Activated naive CD4-positive, alpha-beta T cell treated with anti-CD3 and anti-CD28 coated beads, Interleukin-2, amount 50 U/mL, for 72 hours (primary cell): ENCODE data around the gene NMB. TPM values are rescaled to one million over a fixed set of nuclear protein-coding genes. Genes with fewer than 3 reads are reported as not detected.

ENCODE experiments used
- ATAC-seq, 2 donors: fragments of 150-1000 bp; cut with Tn5 transposase; 2 replicates each; pipeline ENCODE4 v1.10.0; 2021; ENCODE audit warnings: mild to moderate bottlenecking in 2 of 2, moderate library complexity in 2 of 2
- DNase-seq, 2 donors: peaks; one replicate each; pipeline ENCODE4 v3.0.0; 2021 to 2022; ENCODE audit warnings: low spot score in 2 of 2
- H3K27ac Mint-ChIP-seq, 2 donors: one replicate each; pipeline ENCODE4 v1.8.0; 2022; ENCODE audit warnings: mild to moderate bottlenecking in 2 of 2, mixed read lengths in 2 of 2
- H3K36me3 Mint-ChIP-seq, 2 donors: one replicate each; pipeline ENCODE4 v1.8.0; 2022; ENCODE audit warnings: mixed read lengths in 2 of 2
- H3K9me3 Mint-ChIP-seq, 2 donors: one replicate each; pipeline ENCODE4 v1.8.0; 2022; ENCODE audit warnings: mixed read lengths in 2 of 2
- total RNA-seq, 2 donors: library from RNA; stranded (reverse); gene quantifications; one replicate each; pipeline ENCODE4 v1.2.3, GENCODE V29; 2022

Gene NMB
- total RNA-seq, 2 donors from 2014 or later = 1.9 to 9.4 TPM

GRCh38 chr15:84638103-84638502 lies 19.9 kb downstream of the NMB start:
- H3K27ac Mint-ChIP-seq = peak overlapping the region; percentile 7 to 52
- peaks cover 15 to 50% of the 10 kb centered on the region in 2 donors for H3K36me3 Mint-ChIP-seq
- DNase-seq = no peak

GRCh38 chr15:84634228-84634837 lies 23.7 kb downstream of the NMB start:
- ATAC-seq (no peak), DNase-seq (peak in 1 of 2 donors; percentile 26)
- no peaks in the 10 kb centered on the region for H3K9me3 Mint-ChIP-seq
- peaks cover 25 to 30% of the 10 kb centered on the region in 2 donors for H3K36me3 Mint-ChIP-seq
- H3K27ac Mint-ChIP-seq = peak overlapping the region in 1 of 2 donors; percentile 79

More at GRCh38 chr15:84638103-84638502, 19.9 kb downstream of the NMB start:
- ATAC-seq = no peak
- no peaks in the 10 kb centered on the region for H3K9me3 Mint-ChIP-seq

- no peaks in the 10 kb centered on the region for H3K9me3 Mint-ChIP-seq
- peak; percentile 51 to 65 for ATAC-seq
- peaks cover 25 to 26% of the 10 kb centered on the region in 2 donors for H3K36me3 Mint-ChIP-seq
- H3K27ac Mint-ChIP-seq = peak overlapping the region; percentile 79 to 87
- DNase-seq = peak; percentile 65 to 71
Measured at GRCh38 chr15:84633311-84634227, 24.4 kb downstream of the NMB start.

GRCh38 chr15:84631706-84632272 lies 26.2 kb downstream of the NMB start:
- peak in 1 of 2 donors; percentile 0 for ATAC-seq
- peak in 1 of 2 donors; percentile 24 for DNase-seq
- peaks cover 25 to 26% of the 10 kb centered on the region in 2 donors for H3K36me3 Mint-ChIP-seq
- peak overlapping the region; percentile 90 to 98 for H3K27ac Mint-ChIP-seq
- H3K9me3 Mint-ChIP-seq = no peaks in the 10 kb centered on the region

GRCh38 chr15:84629033-84629432 lies 29.0 kb downstream of the NMB start:
- Mint-ChIP-seq H3K9me3 (no peaks in the 10 kb centered on the region), H3K36me3 (peaks cover 4 to 19% of the 10 kb centered on the region in 2 donors), H3K27ac (no peak overlapping the region)
- DNase-seq (no peak), ATAC-seq (no peak)

- no peak for DNase-seq
- ATAC-seq = no peak
- peak overlapping the region in 1 of 2 donors; percentile 59 for H3K27ac Mint-ChIP-seq
- H3K9me3 Mint-ChIP-seq = peaks cover 12 to 23% of the 10 kb centered on the region in 2 donors
- peaks cover 26 to 35% of the 10 kb centered on the region in 2 donors for H3K36me3 Mint-ChIP-seq
Measured at GRCh38 chr15:84625123-84625522, 32.9 kb downstream of the NMB start.

- ATAC-seq = no peak
- no peak for DNase-seq
- peaks cover 17 to 25% of the 10 kb centered on the region in 2 donors for H3K9me3 Mint-ChIP-seq
- peaks cover 29 to 42% of the 10 kb centered on the region in 2 donors for H3K36me3 Mint-ChIP-seq
- peak overlapping the region in 1 of 2 donors; percentile 59 for H3K27ac Mint-ChIP-seq
Measured at GRCh38 chr15:84624359-84624758, 33.6 kb downstream of the NMB start.

GRCh38 chr15:84621358-84621979 lies 36.5 kb downstream of the NMB start:
- no peak for DNase-seq

GRCh38 chr15:84620626-84621025 lies 37.4 kb downstream of the NMB start:
- H3K27ac Mint-ChIP-seq = no peak overlapping the region
- ATAC-seq (no peak), DNase-seq (no peak)
- peaks cover 19 to 25% of the 10 kb centered on the region in 2 donors for H3K9me3 Mint-ChIP-seq
- peaks cover 29 to 49% of the 10 kb centered on the region in 2 donors for H3K36me3 Mint-ChIP-seq

More at GRCh38 chr15:84621358-84621979, 36.5 kb downstream of the NMB start:
- H3K9me3 Mint-ChIP-seq = peaks cover 19 to 25% of the 10 kb centered on the region in 2 donors
- ATAC-seq = no peak
- no peak overlapping the region for H3K27ac Mint-ChIP-seq
- H3K36me3 Mint-ChIP-seq = peaks cover 29 to 49% of the 10 kb centered on the region in 2 donors

- peaks cover 13 to 19% of the 10 kb centered on the region in 2 donors for H3K9me3 Mint-ChIP-seq
- H3K36me3 Mint-ChIP-seq = peaks cover 14 to 30% of the 10 kb centered on the region in 2 donors
- H3K27ac Mint-ChIP-seq = no peak overlapping the region
- DNase-seq = no peak
- no peak for ATAC-seq
Measured at GRCh38 chr15:84616235-84616634, 41.8 kb downstream of the NMB start.

- Mint-ChIP-seq H3K36me3 (peaks cover 0 to 17% of the 10 kb centered on the region in 2 donors), H3K9me3 (no peaks in the 10 kb centered on the region), H3K27ac (no peak overlapping the region)
- DNase-seq (no peak), ATAC-seq (no peak)
Measured at GRCh38 chr15:84611631-84612030, 46.4 kb downstream of the NMB start.

GRCh38 chr15:84609818-84610525 lies 48.0 kb downstream of the NMB start:
- no peak overlapping the region for H3K27ac Mint-ChIP-seq
- no peaks in the 10 kb centered on the region for H3K9me3 Mint-ChIP-seq
- ATAC-seq (peak in 1 of 2 donors; percentile 44), DNase-seq (no peak)
- peaks cover 0 to 19% of the 10 kb centered on the region in 2 donors for H3K36me3 Mint-ChIP-seq

- peaks cover 0 to 19% of the 10 kb centered on the region in 2 donors for H3K36me3 Mint-ChIP-seq
- ATAC-seq (no peak), DNase-seq (no peak)
- no peak overlapping the region for H3K27ac Mint-ChIP-seq
- H3K9me3 Mint-ChIP-seq = no peaks in the 10 kb centered on the region
Measured at GRCh38 chr15:84608707-84609284, 49.2 kb downstream of the NMB start.

- Mint-ChIP-seq H3K9me3 (no peaks in the 10 kb centered on the region), H3K36me3 (peaks cover 0 to 14% of the 10 kb centered on the region in 2 donors), H3K27ac (no peak overlapping the region)
- DNase-seq = no peak
- no peak for ATAC-seq
Measured at GRCh38 chr15:84606653-84607120, 51.3 kb downstream of the NMB start.

GRCh38 chr15:84605554-84605882 lies 52.5 kb downstream of the NMB start:
- Mint-ChIP-seq H3K9me3 (no peaks in the 10 kb centered on the region), H3K27ac (peak overlapping the region; percentile 76 to 77), H3K36me3 (peaks cover 3 to 14% of the 10 kb centered on the region in 2 donors)
- ATAC-seq (no peak), DNase-seq (no peak)
